Esophagus muscularis mucosa (tissue), 4 donors: ENCODE measurements around the gene ZNF516. TPM values are rescaled to one million over a fixed set of nuclear protein-coding genes. Genes with fewer than 3 reads are reported as not detected.
A peak's percentile ranks its signal among the peaks of the same experiment; 100 is the strongest.

Source experiments
- DNase-seq: peaks from one replicate; pipeline ENCODE4 v3.0.0-alpha.2; 2017; ENCODE audit errors: extremely low spot score
- H3K27ac ChIP-seq, 4 donors: fragments of 200-600 bp; sonication (generic); replicated peaks in 1 of 4; 1 replicate in 3 of 4; 2 replicates in 1 of 4; pipeline ENCODE4 v1.5.1; 2016 to 2019; ENCODE audit warnings: mild to moderate bottlenecking in 1 of 4
- H3K27me3 ChIP-seq, 4 donors: fragments of 200-600 bp; sonication (generic); one replicate each; pipeline versions ENCODE4 v1.5.1 to v1.6.0; 2016 to 2019
- H3K36me3 ChIP-seq, 4 donors: fragments of 200-600 bp; sonication (generic); one replicate each; pipeline ENCODE4 v1.5.1; 2016 to 2019
- H3K4me1 ChIP-seq, 4 donors: fragments of 200-600 bp; sonication (generic); one replicate each; pipeline ENCODE4 v1.5.1; 2016 to 2019
- H3K4me3 ChIP-seq, 4 donors: fragments of 200-600 bp; sonication (generic); 1 replicate in 2 of 4; 2 replicates in 2 of 4; pipeline ENCODE4 v1.5.1; 2016 to 2019; ENCODE audit warnings: mild to moderate bottlenecking in 4 of 4, moderate library complexity in 1 of 4
- H3K9me3 ChIP-seq, 4 donors: fragments of 200-600 bp; sonication (generic); 1 replicate in 3 of 4; 2 replicates in 1 of 4; pipeline ENCODE4 v1.5.1; 2016 to 2019
- EP300 ChIP-seq: sonication (generic); formaldehyde crosslinking; IDR thresholded peaks from one replicate; pipeline ENCODE4 v1.6.1; 2017; ENCODE audit warnings: antibody characterized with exemption
- POLR2A ChIP-seq: fragments of 450-650 bp; IDR thresholded peaks from one replicate; pipeline ENCODE4 v1.6.1; 2017; ENCODE audit warnings: antibody characterized with exemption, moderate library complexity, mild to moderate bottlenecking, low read depth
- POLR2AphosphoS5 ChIP-seq, 2 donors: sonication (generic); formaldehyde crosslinking; IDR thresholded peaks; one replicate each; pipeline ENCODE4 v1.6.1; 2017; ENCODE audit warnings: antibody characterized with exemption in 2 of 2
- WGBS: methylation state at CpG from one replicate; pipeline ENCODE4 v1.1.5; 2018; 5-methylcytosine and 5-hydroxymethylcytosine counted together
- intact Hi-C: fragments of 100-400 bp; cut with DNase I; formaldehyde crosslinking; loops from one replicate; pipeline ENCODE4 v1.15.1; 2023
- total RNA-seq, 4 donors: library from RNA; depleted of rRNA; stranded (reverse); fragments of >200 nt; gene quantifications; one replicate each; pipeline versions ENCODE4 v1.1.0 to v1.2.1, GENCODE V29; 2016
- TF ChIP-seq, protein P1 (sequence below), 3 experiments: fragments of 200-600 bp in 2 of 3; fragments of 450-650 bp in 1 of 3; sonication (generic) in 2 of 3; IDR thresholded peaks; one replicate each; pipeline ENCODE4 v1.5.1; 2017 to 2019; ENCODE audit warnings: antibody characterized with exemption in 3 of 3, mild to moderate bottlenecking in 2 of 3, moderate library complexity in 1 of 3

Gene ZNF516
- total RNA-seq, 4 donors from 2014 or later, result 28.5 to 44.9 (median 35.8) TPM

DNA sequence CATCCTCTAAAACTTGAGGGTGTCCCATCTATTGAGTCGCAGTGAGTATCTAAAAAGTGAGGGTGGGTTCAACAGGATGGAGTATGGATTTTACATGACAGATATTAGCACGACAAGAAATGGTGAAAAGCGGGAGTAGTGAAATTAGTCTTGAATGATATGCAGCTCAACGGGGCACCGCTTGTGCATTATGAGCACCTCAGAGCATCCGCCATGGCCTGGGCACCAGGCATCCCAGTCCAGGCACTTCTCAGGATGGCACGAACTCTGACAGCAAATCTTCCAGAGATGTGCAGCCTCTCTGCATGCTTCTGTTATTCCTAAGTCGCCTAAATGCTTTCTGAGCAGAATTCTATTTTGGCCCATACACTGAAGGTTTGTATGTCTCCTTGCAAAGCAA, 57.1 kb downstream of the ZNF516 start:
- no peaks in the 10 kb centered on the region for H3K9me3 ChIP-seq
- no peak overlapping the region for H3K4me3 ChIP-seq
- intact Hi-C loops, result no loop called here
- peaks cover 17 to 49% (median 41%) of the 10 kb centered on the region in 4 donors for H3K36me3 ChIP-seq
- peaks cover 0 to 55% (median 28%) of the 10 kb centered on the region in 4 donors for H3K4me1 ChIP-seq
- no peak overlapping the region for H3K27ac ChIP-seq
- H3K27me3 ChIP-seq, result no peaks in the 10 kb centered on the region
- no peak for DNase-seq
- TF ChIP-seq POLR2AphosphoS5 (IDR thresholded peaks at IDR 0.05), result no peak
- TF ChIP-seq EP300, result no peak
- TF ChIP-seq, protein P1, sequence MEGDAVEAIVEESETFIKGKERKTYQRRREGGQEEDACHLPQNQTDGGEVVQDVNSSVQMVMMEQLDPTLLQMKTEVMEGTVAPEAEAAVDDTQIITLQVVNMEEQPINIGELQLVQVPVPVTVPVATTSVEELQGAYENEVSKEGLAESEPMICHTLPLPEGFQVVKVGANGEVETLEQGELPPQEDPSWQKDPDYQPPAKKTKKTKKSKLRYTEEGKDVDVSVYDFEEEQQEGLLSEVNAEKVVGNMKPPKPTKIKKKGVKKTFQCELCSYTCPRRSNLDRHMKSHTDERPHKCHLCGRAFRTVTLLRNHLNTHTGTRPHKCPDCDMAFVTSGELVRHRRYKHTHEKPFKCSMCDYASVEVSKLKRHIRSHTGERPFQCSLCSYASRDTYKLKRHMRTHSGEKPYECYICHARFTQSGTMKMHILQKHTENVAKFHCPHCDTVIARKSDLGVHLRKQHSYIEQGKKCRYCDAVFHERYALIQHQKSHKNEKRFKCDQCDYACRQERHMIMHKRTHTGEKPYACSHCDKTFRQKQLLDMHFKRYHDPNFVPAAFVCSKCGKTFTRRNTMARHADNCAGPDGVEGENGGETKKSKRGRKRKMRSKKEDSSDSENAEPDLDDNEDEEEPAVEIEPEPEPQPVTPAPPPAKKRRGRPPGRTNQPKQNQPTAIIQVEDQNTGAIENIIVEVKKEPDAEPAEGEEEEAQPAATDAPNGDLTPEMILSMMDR (IDR thresholded peaks at IDR 0.05), result no peak
- TF ChIP-seq POLR2A, result no peak
- WGBS, result 83% methylated on average over 8 of the region's 8 CpGs

GRCh38 chr18:76437011-76437410, 58.0 kb downstream of the ZNF516 start:
- intact Hi-C loops, result no loop called here
- peaks cover 13 to 46% (median 35%) of the 10 kb centered on the region in 4 donors for H3K36me3 ChIP-seq

GRCh38 chr18:76436342-76436741, 58.7 kb downstream of the ZNF516 start:
- H3K36me3 ChIP-seq, result peaks cover 6 to 39% (median 28%) of the 10 kb centered on the region in 4 donors
- H3K4me1 ChIP-seq, result peaks cover 0 to 57% (median 30%) of the 10 kb centered on the region in 4 donors
- no peak overlapping the region for H3K4me3 ChIP-seq
- no peaks in the 10 kb centered on the region for H3K27me3 ChIP-seq
- no peak overlapping the region for H3K27ac ChIP-seq
- intact Hi-C loops, result no loop called here
- TF ChIP-seq POLR2AphosphoS5 (IDR thresholded peaks at IDR 0.05), result no peak
- TF ChIP-seq POLR2A, result no peak
- TF ChIP-seq EP300, result no peak
- TF ChIP-seq, protein P1 (IDR thresholded peaks at IDR 0.05), result no peak
- 84% methylated on average over 12 of the region's 16 CpGs for WGBS
- DNase-seq, result no peak
- no peaks in the 10 kb centered on the region for H3K9me3 ChIP-seq

More at GRCh38 chr18:76437011-76437410, 58.0 kb downstream of the ZNF516 start:
- H3K4me3 ChIP-seq, result no peak overlapping the region
- no peaks in the 10 kb centered on the region for H3K27me3 ChIP-seq
- TF ChIP-seq, protein P1 (IDR thresholded peaks at IDR 0.05), result no peak
- TF ChIP-seq POLR2AphosphoS5 (IDR thresholded peaks at IDR 0.05), result no peak
- TF ChIP-seq EP300, result no peak
- TF ChIP-seq POLR2A, result no peak
- 71% methylated on average over 11 of the region's 11 CpGs for WGBS
- H3K9me3 ChIP-seq, result no peaks in the 10 kb centered on the region
- DNase-seq, result no peak
- peaks cover 0 to 54% (median 28%) of the 10 kb centered on the region in 4 donors for H3K4me1 ChIP-seq
- H3K27ac ChIP-seq, result no peak overlapping the region

- TF ChIP-seq EP300 (no peak), POLR2A (no peak), POLR2AphosphoS5 (IDR thresholded peaks at IDR 0.05) (no peak)
- TF ChIP-seq, protein P1 (IDR thresholded peaks at IDR 0.05), result peak in 1 of 3 experiments; percentile 10
- Histone ChIP-seq H3K9me3 (no peaks in the 10 kb centered on the region), H3K27me3 (no peaks in the 10 kb centered on the region), H3K36me3 (peaks cover 0 to 30% (median 20%) of the 10 kb centered on the region in 4 donors), H3K4me1 (peaks cover 0 to 61% (median 38%) of the 10 kb centered on the region in 4 donors), H3K27ac (no peak overlapping the region), H3K4me3 (no peak overlapping the region)
- intact Hi-C loops, result no loop called here
- DNase-seq, result no peak
- 86% methylated on average over 16 of the region's 17 CpGs for WGBS
These were observed 59.6 kb downstream of the ZNF516 start for GRCh38 chr18:76435316-76435989.
